Glutamatergic neuron (in vitro differentiated cells): ENCODE data around the gene MSH3. TPM values are rescaled to one million over a fixed set of nuclear protein-coding genes. Genes with fewer than 3 reads are reported as not detected.

Experiments
- DNase-seq: peaks from one replicate; pipeline ENCODE4 v3.0.0; 2022
- H3K27ac Mint-ChIP-seq: one replicate; pipeline ENCODE4 v1.8.0; 2020; ENCODE audit warnings: mild to moderate bottlenecking, mixed read lengths, inconsistent platforms; ENCODE audit not compliant: unreplicated experiment
- H3K27me3 Mint-ChIP-seq: one replicate; pipeline ENCODE4 v1.8.0; 2020; ENCODE audit warnings: mild to moderate bottlenecking, moderate library complexity, mixed read lengths, inconsistent platforms; ENCODE audit not compliant: unreplicated experiment
- H3K36me3 Mint-ChIP-seq: one replicate; pipeline ENCODE4 v1.8.0; 2020; ENCODE audit warnings: mild to moderate bottlenecking, mixed read lengths, inconsistent platforms; ENCODE audit not compliant: unreplicated experiment
- H3K4me1 Mint-ChIP-seq: one replicate; pipeline ENCODE4 v1.8.0; 2020; ENCODE audit warnings: mild to moderate bottlenecking, low read depth, mixed read lengths, inconsistent platforms; ENCODE audit not compliant: unreplicated experiment
- H3K4me3 Mint-ChIP-seq: one replicate; pipeline ENCODE4 v1.8.0; 2020; ENCODE audit warnings: mild to moderate bottlenecking, mixed read lengths, inconsistent platforms; ENCODE audit not compliant: unreplicated experiment
- H3K9me3 Mint-ChIP-seq: one replicate; pipeline ENCODE4 v1.8.0; 2020; ENCODE audit warnings: mild to moderate bottlenecking, moderate library complexity, mixed read lengths, inconsistent platforms; ENCODE audit not compliant: unreplicated experiment
- total RNA-seq: library from RNA; stranded (reverse); fragmentation: NEBNext Ultra II Directional; extraction: Animal tissue kit (Norgen Biotek cat#: 25700); gene quantifications from one replicate; pipeline ENCODE4 v1.2.1, GENCODE V29; 2021; ENCODE audit not compliant: unreplicated experiment
- TF ChIP-seq, protein P1 (sequence below): fragments of 200-600 bp; sonication (generic); IDR thresholded peaks from one replicate; pipeline ENCODE4 v1.5.0; 2021; ENCODE audit not compliant: partially characterized antibody, unreplicated experiment

Gene MSH3
- total RNA-seq, 1 donor from 2014 or later = 14.4 TPM

DNA sequence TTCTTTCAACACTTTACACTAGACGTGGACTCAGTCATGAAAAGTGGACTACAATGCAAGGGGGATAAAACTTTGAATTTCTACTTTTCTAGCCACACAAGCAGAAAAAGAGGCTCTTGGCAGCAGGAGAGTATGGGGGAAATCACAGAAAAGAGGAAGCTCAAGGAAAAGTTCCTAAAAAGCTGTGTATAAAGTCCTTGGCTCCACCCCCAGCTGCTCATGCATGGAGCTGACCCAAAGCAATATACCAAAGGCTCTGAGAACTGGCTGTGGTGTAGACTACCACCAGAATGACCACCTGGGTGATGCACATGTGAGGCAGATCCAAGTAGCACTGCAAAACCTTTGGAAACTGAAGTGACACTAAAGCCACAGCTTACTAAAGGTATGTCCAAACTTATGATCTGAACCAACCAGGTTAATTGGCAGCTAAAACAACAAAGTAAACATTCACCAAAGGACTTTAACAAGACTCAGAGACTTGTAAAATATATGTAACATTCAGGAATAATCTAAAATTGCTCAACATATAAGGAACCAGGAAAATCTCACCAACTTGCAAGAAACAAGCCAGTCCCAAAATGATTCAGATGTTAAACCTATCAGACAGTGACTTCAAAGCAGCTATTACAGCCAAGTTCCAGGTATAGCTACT, 250.2 kb downstream of the MSH3 start:
- H3K27ac Mint-ChIP-seq = no peak overlapping the region
- TF ChIP-seq, protein P1, sequence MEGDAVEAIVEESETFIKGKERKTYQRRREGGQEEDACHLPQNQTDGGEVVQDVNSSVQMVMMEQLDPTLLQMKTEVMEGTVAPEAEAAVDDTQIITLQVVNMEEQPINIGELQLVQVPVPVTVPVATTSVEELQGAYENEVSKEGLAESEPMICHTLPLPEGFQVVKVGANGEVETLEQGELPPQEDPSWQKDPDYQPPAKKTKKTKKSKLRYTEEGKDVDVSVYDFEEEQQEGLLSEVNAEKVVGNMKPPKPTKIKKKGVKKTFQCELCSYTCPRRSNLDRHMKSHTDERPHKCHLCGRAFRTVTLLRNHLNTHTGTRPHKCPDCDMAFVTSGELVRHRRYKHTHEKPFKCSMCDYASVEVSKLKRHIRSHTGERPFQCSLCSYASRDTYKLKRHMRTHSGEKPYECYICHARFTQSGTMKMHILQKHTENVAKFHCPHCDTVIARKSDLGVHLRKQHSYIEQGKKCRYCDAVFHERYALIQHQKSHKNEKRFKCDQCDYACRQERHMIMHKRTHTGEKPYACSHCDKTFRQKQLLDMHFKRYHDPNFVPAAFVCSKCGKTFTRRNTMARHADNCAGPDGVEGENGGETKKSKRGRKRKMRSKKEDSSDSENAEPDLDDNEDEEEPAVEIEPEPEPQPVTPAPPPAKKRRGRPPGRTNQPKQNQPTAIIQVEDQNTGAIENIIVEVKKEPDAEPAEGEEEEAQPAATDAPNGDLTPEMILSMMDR = no peak

DNA sequence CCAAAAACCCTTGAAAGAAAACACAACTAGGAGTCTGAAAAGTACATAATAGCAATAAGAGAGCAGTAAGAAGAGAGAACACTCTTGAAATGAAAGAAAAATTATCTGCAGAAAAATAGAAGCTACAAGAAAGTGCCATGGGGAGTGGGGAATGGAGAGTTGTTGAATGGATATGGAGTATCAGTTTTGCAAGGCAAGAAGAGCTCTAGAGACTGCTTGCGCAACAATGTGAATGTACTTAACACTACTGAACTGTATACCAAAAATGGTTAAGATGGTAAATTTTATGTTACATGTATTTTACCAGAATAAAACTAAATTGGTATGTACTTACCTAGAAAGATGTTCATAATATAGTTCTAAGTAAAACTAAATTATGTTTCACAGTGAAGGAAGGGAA, 251.0 kb downstream of the MSH3 start:
- DNase-seq = no peak
- Mint-ChIP-seq H3K27ac (no peak overlapping the region), H3K27me3 (peaks cover 4% of the 10 kb centered on the region), H3K36me3 (peaks cover 4% of the 10 kb centered on the region), H3K4me3 (no peak overlapping the region), H3K9me3 (peaks cover 3% of the 10 kb centered on the region), H3K4me1 (no peaks in the 10 kb centered on the region)
- TF ChIP-seq, protein P1 = no peak

More for the DNA sequence above, 250.2 kb downstream of the MSH3 start:
- H3K27me3 Mint-ChIP-seq = peaks cover 4% of the 10 kb centered on the region
- no peak overlapping the region for H3K4me3 Mint-ChIP-seq
- peaks cover 3% of the 10 kb centered on the region for H3K9me3 Mint-ChIP-seq
- no peaks in the 10 kb centered on the region for H3K4me1 Mint-ChIP-seq
- H3K36me3 Mint-ChIP-seq = peaks cover 4% of the 10 kb centered on the region
- no peak for DNase-seq

DNA sequence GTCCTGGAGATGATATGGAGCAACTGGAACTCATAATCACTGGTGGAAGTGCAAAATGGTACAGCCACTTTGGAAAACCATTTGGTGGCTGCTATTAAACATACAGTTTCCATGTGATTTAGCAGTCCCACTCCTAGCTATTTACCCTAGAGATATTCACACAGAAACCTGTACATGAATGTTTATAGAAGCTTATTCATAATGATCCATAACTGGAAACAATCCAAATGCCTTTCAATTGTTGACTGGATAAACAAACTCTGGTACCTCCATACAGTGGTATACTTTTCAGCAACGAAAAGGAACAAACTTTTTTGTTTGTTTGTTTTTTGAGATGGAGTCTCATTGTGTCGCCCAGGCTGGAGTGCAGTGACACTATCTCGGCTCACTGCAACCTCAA, 258.0 kb downstream of the MSH3 start:
- H3K4me1 Mint-ChIP-seq = no peaks in the 10 kb centered on the region
- peaks cover 4% of the 10 kb centered on the region for H3K27me3 Mint-ChIP-seq
- H3K27ac Mint-ChIP-seq = no peak overlapping the region
- no peaks in the 10 kb centered on the region for H3K9me3 Mint-ChIP-seq
- H3K36me3 Mint-ChIP-seq = peaks cover 6% of the 10 kb centered on the region
- TF ChIP-seq, protein P1 = no peak
- H3K4me3 Mint-ChIP-seq = no peak overlapping the region
- DNase-seq = no peak

DNA sequence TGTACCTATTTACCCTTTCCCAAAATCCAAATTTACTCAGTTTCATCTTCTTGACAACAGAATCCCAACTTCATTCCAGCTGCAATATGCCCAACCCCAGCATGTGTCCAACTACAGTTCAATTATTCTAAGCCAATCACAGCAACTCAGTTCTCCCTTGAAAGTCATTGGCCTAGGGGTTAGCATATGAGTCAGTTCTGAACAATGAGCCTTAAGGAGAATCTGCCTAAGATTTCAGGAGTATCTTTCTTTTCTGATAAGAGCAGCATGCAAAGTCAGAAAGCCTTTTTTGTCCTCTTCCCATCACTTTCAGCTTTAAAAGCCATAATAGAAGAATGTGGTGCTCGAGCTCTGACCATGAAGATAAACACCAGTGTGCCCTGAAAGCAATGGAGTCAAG, 261.3 kb downstream of the MSH3 start:
- H3K36me3 Mint-ChIP-seq = peaks cover 6% of the 10 kb centered on the region
- H3K4me3 Mint-ChIP-seq = no peak overlapping the region
- TF ChIP-seq, protein P1 = no peak
- peaks cover 2% of the 10 kb centered on the region for H3K27me3 Mint-ChIP-seq
- no peaks in the 10 kb centered on the region for H3K9me3 Mint-ChIP-seq
- no peak for DNase-seq
- no peak overlapping the region for H3K27ac Mint-ChIP-seq
- H3K4me1 Mint-ChIP-seq = no peaks in the 10 kb centered on the region

DNA sequence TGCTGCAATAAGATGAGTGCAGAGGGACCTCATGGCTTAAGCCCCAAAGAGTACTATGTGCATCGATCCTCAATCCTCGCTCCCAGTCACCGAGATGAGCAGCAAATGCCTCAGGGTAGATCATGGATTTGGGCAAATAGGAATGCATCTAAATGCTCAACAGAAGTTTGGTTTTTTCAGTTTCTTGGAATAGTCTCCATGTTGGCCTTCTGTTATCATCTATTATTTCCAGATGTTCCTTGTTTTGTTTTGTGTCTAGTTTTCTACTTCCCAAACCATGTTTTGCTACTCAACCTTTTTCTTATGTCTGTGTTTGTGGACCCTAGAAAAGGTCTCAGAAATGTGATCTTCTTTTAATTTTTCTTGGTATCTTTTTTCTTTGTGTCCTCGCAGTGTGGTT, 262.2 kb downstream of the MSH3 start:
- Mint-ChIP-seq H3K9me3 (no peaks in the 10 kb centered on the region), H3K27ac (no peak overlapping the region), H3K4me1 (no peaks in the 10 kb centered on the region), H3K36me3 (peaks cover 6% of the 10 kb centered on the region), H3K4me3 (no peak overlapping the region), H3K27me3 (peaks cover 2% of the 10 kb centered on the region)
- no peak for DNase-seq
- TF ChIP-seq, protein P1 = no peak
